Measurements from ENCODE around the gene NOLC1.

- TF ChIP-seq POLR2AphosphoS5 (IDR thresholded peaks at IDR 0.05; ENCODE audit: low read length) (no peak; the same call in 1 of the 2 replicates), POLR2A (IDR thresholded peaks at IDR 0.05; ENCODE audit: low read depth, low read length) (peak; percentile 16), JUND (IDR thresholded peaks at IDR 0.05; ENCODE audit: low read depth, low read length) (no peak), CTCF (IDR thresholded peaks at IDR 0.05 in 2 of 3, conservative IDR thresholded peaks at IDR 0.05 in 1 of 3; ENCODE audit: control insufficient read depth in 2 of 3, extremely low read depth in 1 of 3, insufficient read depth in 1 of 3, low read depth in 3 of 3, low read length in 3 of 3) (no peak)
These were observed 18.6 kb upstream of the NOLC1 start for GRCh38 chr10:102133373-102134195.
